Stimulated activated CD4-positive, alpha-beta T cell treated with anti-CD3 and anti-CD28 coated beads, TNF-alpha, amount 100 ng/mL, for 1 hour (primary cell): ENCODE measurements around the gene SLC35C1.
"Not testable (repeated sequence)": the region's sequence is repeated elsewhere in the genome, so short reads cannot be mapped to it uniquely, and the experiment has no call there.

ENCODE experiments used
- DNase-seq, 3 donors: peaks; one replicate each; pipeline ENCODE4 v3.0.0-alpha.2; 2020; ENCODE audit warnings: low read depth in 3 of 3, low spot score in 1 of 3

Gene SLC35C1

GRCh38 chr11:45810431-45811108 lies 5.6 kb downstream of the SLC35C1 start:
- DNase-seq = no peak

GRCh38 chr11:45811109-45811435 lies 6.1 kb downstream of the SLC35C1 start:
- DNase-seq = no peak

GRCh38 chr11:45811571-45812290 lies 6.8 kb downstream of the SLC35C1 start:
- DNase-seq = no peak

GRCh38 chr11:45812581-45813548 lies 7.9 kb downstream of the SLC35C1 start:
- DNase-seq = no peak

GRCh38 chr11:45815747-45816146 lies 10.8 kb downstream of the SLC35C1 start:
- no peak for DNase-seq

GRCh38 chr11:45816614-45817013 lies 11.7 kb downstream of the SLC35C1 start:
- DNase-seq = no peak

GRCh38 chr11:45817191-45817590 lies 12.2 kb downstream of the SLC35C1 start:
- DNase-seq = no peak

GRCh38 chr11:45818961-45819605 lies 14.1 kb downstream of the SLC35C1 start:
- no peak for DNase-seq

GRCh38 chr11:45820211-45820857 lies 15.4 kb downstream of the SLC35C1 start:
- no peak for DNase-seq

GRCh38 chr11:45826492-45826891 lies 21.5 kb downstream of the SLC35C1 start:
- DNase-seq = not testable (repeated sequence)

GRCh38 chr11:45827123-45827522 lies 22.2 kb downstream of the SLC35C1 start:
- no peak for DNase-seq

GRCh38 chr11:45828996-45829395 lies 24.0 kb downstream of the SLC35C1 start:
- DNase-seq = no peak

- DNase-seq = no peak
Observed at GRCh38 chr11:45830596-45830995, 25.6 kb downstream of the SLC35C1 start.

- no peak for DNase-seq
Observed at GRCh38 chr11:45832811-45833441, 28.0 kb downstream of the SLC35C1 start.

- no peak for DNase-seq
Observed at GRCh38 chr11:45833761-45834160, 28.8 kb downstream of the SLC35C1 start.

- DNase-seq = no peak
Observed at GRCh38 chr11:45834298-45834756, 29.4 kb downstream of the SLC35C1 start.

GRCh38 chr11:45839204-45839603 lies 34.3 kb downstream of the SLC35C1 start:
- DNase-seq = no peak

- DNase-seq = not testable (repeated sequence)
Observed at GRCh38 chr11:45840251-45840650, 35.3 kb downstream of the SLC35C1 start.

GRCh38 chr11:45843158-45843924 lies 38.4 kb downstream of the SLC35C1 start:
- DNase-seq = peak; percentile 69 to 74 (median 71)
